Measurements from ENCODE around the gene IMPDH2.

Gene IMPDH2

GRCh38 chr3:49021213-49021812, 7.9 kb downstream of the IMPDH2 start (continued):
- TF ChIP-seq ZNF513 (tag by site-specific recombination; IDR thresholded peaks at IDR 0.05) (0 out of 2 replicates have a peak, but pooled peaks have one; percentile 22), ZFP69B (tag by site-specific recombination; IDR thresholded peaks at IDR 0.05) (peak; percentile 64), ZNF366 (tag by site-specific recombination; conservative IDR thresholded peaks at IDR 0.05) (no peak), HIC1 (tag by site-specific recombination; IDR thresholded peaks at IDR 0.05) (peak; percentile 98; the same call in 1 of the 2 replicates), EGR2 (tag by site-specific recombination; IDR thresholded peaks at IDR 0.05; ENCODE audit: low read depth) (no peak), GFI1B (tag by site-specific recombination; IDR thresholded peaks at IDR 0.05) (no peak), ZNF623 (tag by site-specific recombination; IDR thresholded peaks at IDR 0.05) (no peak), ZNF121 (tag by site-specific recombination; IDR thresholded peaks at IDR 0.05) (no peak), ZNF239 (tag by site-specific recombination; IDR thresholded peaks at IDR 0.05) (no peak; the same call in 1 of the 2 replicates), ZNF112 (tag by site-specific recombination; IDR thresholded peaks at IDR 0.05) (no peak), ZNF214 (tag by site-specific recombination; IDR thresholded peaks at IDR 0.05; ENCODE audit: borderline replicate concordance) (no peak), ZNF2 (tag by site-specific recombination; IDR thresholded peaks at IDR 0.05) (peak; percentile 52), ZIC2 (tag by site-specific recombination; IDR thresholded peaks at IDR 0.05) (peak; percentile 58), ZNF274 (IDR thresholded peaks at IDR 0.05; ENCODE audit: low read length) (no peak), ZNF274 (tag by site-specific recombination; IDR thresholded peaks at IDR 0.05; ENCODE audit: borderline replicate concordance) (no peak), ZNF510 (tag by site-specific recombination; IDR thresholded peaks at IDR 0.05; ENCODE audit: insufficient replicate concordance) (no peak), ZNF221 (tag by site-specific recombination; IDR thresholded peaks at IDR 0.05; ENCODE audit: borderline replicate concordance) (no peak), ZNF488 (tag by site-specific recombination; IDR thresholded peaks at IDR 0.05) (no peak), ZNF426 (tag by site-specific recombination; IDR thresholded peaks at IDR 0.05) (no peak), ZNF549 (tag by site-specific recombination; IDR thresholded peaks at IDR 0.05) (no peak), ZNF639 (tag by site-specific recombination; IDR thresholded peaks at IDR 0.05) (no peak), ZBTB10 (tag by site-specific recombination; IDR thresholded peaks at IDR 0.05) (no peak), ZSCAN23 (tag by site-specific recombination; IDR thresholded peaks at IDR 0.05) (0 out of 2 replicates have a peak, but pooled peaks have one; percentile 16), ZNF701 (tag by site-specific recombination; IDR thresholded peaks at IDR 0.05) (no peak), ZNF610 (tag by site-specific recombination; IDR thresholded peaks at IDR 0.05; ENCODE audit: borderline replicate concordance) (no peak), ELK4 (IDR thresholded peaks at IDR 0.05; ENCODE audit: borderline replicate concordance, low read depth, low read length) (no peak; the same call in 1 of the 2 replicates), ZNF133 (tag by site-specific recombination; IDR thresholded peaks at IDR 0.05) (no peak), ZNF843 (tag by site-specific recombination; IDR thresholded peaks at IDR 0.05) (no peak), YY1 (tag by site-specific recombination; IDR thresholded peaks at IDR 0.05) (peak; percentile 35; the same call in 1 of the 2 replicates), TCF7L2 (IDR thresholded peaks at IDR 0.05; ENCODE audit: borderline replicate concordance, low read depth, low read length) (no peak), ZNF48 (tag by site-specific recombination; IDR thresholded peaks at IDR 0.05) (no peak), ZNF132 (tag by site-specific recombination; IDR thresholded peaks at IDR 0.05; ENCODE audit: borderline replicate concordance) (no peak)

Data from HEK293 (cell line).